ENCODE results near the gene DNASE1. TPM values are rescaled to one million over a fixed set of nuclear protein-coding genes. Genes with fewer than 3 reads are reported as not detected.

Gene DNASE1
- total RNA-seq, 1 experiment from 2014 or later = 11.0 TPM

- no peak for TF ChIP-seq YY1 (IDR thresholded peaks at IDR 0.05; ENCODE audit: extremely low read depth, insufficient replicate concordance, low read depth, low read length)
- no peak for TF ChIP-seq ELF1 (IDR thresholded peaks at IDR 0.05; ENCODE audit: borderline replicate concordance, low read depth)
- TF ChIP-seq FOSL1 (IDR thresholded peaks at IDR 0.05; ENCODE audit: low read depth) = no peak
- TF ChIP-seq EZH2 (IDR thresholded peaks at IDR 0.05) = no peak
- TF ChIP-seq SIN3A (IDR thresholded peaks at IDR 0.05; ENCODE audit: low read depth) = no peak
Observed at GRCh38 chr16:3665508-3665907, 11.0 kb downstream of the DNASE1 start (continued).

- ATAC-seq = no peak
Observed at GRCh38 chr16:3668626-3669025, 14.1 kb downstream of the DNASE1 start.

GRCh38 chr16:3669082-3669481 lies 14.6 kb downstream of the DNASE1 start:
- intact Hi-C loops (cut with micrococcal nuclease) = no loop called here
- no peaks in the 10 kb centered on the region for H4K20me1 ChIP-seq (ENCODE audit: insufficient read depth)
- POLR2A ChIA-PET = interaction anchor here (0.7 kb wide), 1 partner anchor 268 kb away, joined by 3 read pairs; no protein-coding TSS in a partner anchor
- no peaks in the 10 kb centered on the region for H3K9me3 ChIP-seq (ENCODE audit: control insufficient read depth in 1 of 2, insufficient read depth in 1 of 2, low read depth in 1 of 2, low read length in 2 of 2)
- H3K4me1 ChIP-seq (ENCODE audit: control insufficient read depth in 1 of 2, insufficient read depth in 2 of 2, low read length in 2 of 2) = no peaks in the 10 kb centered on the region
- no peak for DNase-seq (ENCODE audit: low read depth, low spot score)
- CTCF ChIA-PET = no interaction called here
- no peak for ATAC-seq
- no peak overlapping the region for H3K4me2 ChIP-seq (ENCODE audit: low read length)
- H3K27ac ChIP-seq (ENCODE audit: low read depth, low read length) = no peak overlapping the region
- no peaks in the 10 kb centered on the region for H3K79me2 ChIP-seq (ENCODE audit: insufficient read depth, low read length)
- BruUV-seq (replicated peaks) = no TSS peak
- no peak overlapping the region for H2AFZ ChIP-seq (ENCODE audit: low read depth, low read length, poor library complexity, severe bottlenecking)
- H3K4me3 ChIP-seq (replicated peaks in 1 of 2; ENCODE audit: low read depth in 1 of 2, low read length in 2 of 2) = no peak overlapping the region
- no peak for TF ChIP-seq ELF1 (IDR thresholded peaks at IDR 0.05; ENCODE audit: borderline replicate concordance, low read depth)
- no peak for TF ChIP-seq FOSL1 (IDR thresholded peaks at IDR 0.05; ENCODE audit: low read depth)
- TF ChIP-seq RAD21 (IDR thresholded peaks at IDR 0.05; ENCODE audit: low read depth) = no peak
- TF ChIP-seq CEBPB (IDR thresholded peaks at IDR 0.05; ENCODE audit: low read depth) = no peak
- TF ChIP-seq CTCF (IDR thresholded peaks at IDR 0.05 in 2 of 3, conservative IDR thresholded peaks at IDR 0.05 in 1 of 3; ENCODE audit: borderline replicate concordance in 1 of 3, insufficient read depth in 1 of 3, low read depth in 2 of 3, low read length in 2 of 3) = no peak
- TF ChIP-seq JUND (IDR thresholded peaks at IDR 0.05) = no peak
- no peak for TF ChIP-seq EZH2phosphoT487 (IDR thresholded peaks at IDR 0.05; ENCODE audit: borderline replicate concordance)
- TF ChIP-seq POLR2AphosphoS5 (IDR thresholded peaks at IDR 0.05; ENCODE audit: low read depth, low read length) = no peak
- no peak for TF ChIP-seq ZNF274 (IDR thresholded peaks at IDR 0.05; ENCODE audit: low read depth, low read length)
- no peak for TF ChIP-seq SIN3A (IDR thresholded peaks at IDR 0.05; ENCODE audit: low read depth)
- no peaks in the 10 kb centered on the region for H3K27me3 ChIP-seq (ENCODE audit: insufficient read depth, low read length)
- no peaks in the 10 kb centered on the region for H3K9me2 ChIP-seq (ENCODE audit: insufficient read depth)
- RAD21 ChIA-PET (ENCODE audit: low non-redundant PET in 1 of 2, low total read pairs in 2 of 2, uncharacterized antibody in 2 of 2, unreplicated experiment in 2 of 2) = no interaction called here
- peaks cover 24 to 51% of the 10 kb centered on the region in 2 experiments for H3K36me3 ChIP-seq (ENCODE audit: control insufficient read depth in 1 of 2, insufficient read depth in 2 of 2, low read length in 2 of 2)
- H3K9ac ChIP-seq (ENCODE audit: low read length) = no peak overlapping the region

More at GRCh38 chr16:3668626-3669025, 14.1 kb downstream of the DNASE1 start:
- intact Hi-C loops (cut with micrococcal nuclease) = no loop called here
- Histone ChIP-seq H3K9me2 (ENCODE audit: insufficient read depth) (no peaks in the 10 kb centered on the region), H4K20me1 (ENCODE audit: insufficient read depth) (no peaks in the 10 kb centered on the region), H3K4me1 (ENCODE audit: control insufficient read depth in 1 of 2, insufficient read depth in 2 of 2, low read length in 2 of 2) (no peaks in the 10 kb centered on the region), H3K4me3 (replicated peaks in 1 of 2; ENCODE audit: low read depth in 1 of 2, low read length in 2 of 2) (no peak overlapping the region), H3K27me3 (ENCODE audit: insufficient read depth, low read length) (no peaks in the 10 kb centered on the region), H2AFZ (ENCODE audit: low read depth, low read length, poor library complexity, severe bottlenecking) (no peak overlapping the region), H3K79me2 (ENCODE audit: insufficient read depth, low read length) (no peaks in the 10 kb centered on the region), H3K36me3 (ENCODE audit: control insufficient read depth in 1 of 2, insufficient read depth in 2 of 2, low read length in 2 of 2) (peaks cover 27 to 50% of the 10 kb centered on the region in 2 experiments), H3K9me3 (ENCODE audit: control insufficient read depth in 1 of 2, insufficient read depth in 1 of 2, low read depth in 1 of 2, low read length in 2 of 2) (no peaks in the 10 kb centered on the region), H3K27ac (ENCODE audit: low read depth, low read length) (no peak overlapping the region), H3K9ac (ENCODE audit: low read length) (no peak overlapping the region), H3K4me2 (ENCODE audit: low read length) (no peak overlapping the region)
- ChIA-PET CTCF (no interaction called here), RAD21 (ENCODE audit: low non-redundant PET in 1 of 2, low total read pairs in 2 of 2, uncharacterized antibody in 2 of 2, unreplicated experiment in 2 of 2) (no interaction called here), POLR2A (no interaction called here)
- no peak for TF ChIP-seq TCF7L2 (IDR thresholded peaks at IDR 0.05; ENCODE audit: borderline replicate concordance, extremely low read depth, insufficient read depth, insufficient read length)
- no peak for TF ChIP-seq CBX3 (IDR thresholded peaks at IDR 0.05; ENCODE audit: low read depth)
- TF ChIP-seq ZFX (IDR thresholded peaks at IDR 0.05) = no peak
- TF ChIP-seq RAD21 (IDR thresholded peaks at IDR 0.05; ENCODE audit: low read depth) = no peak
- TF ChIP-seq SRF (IDR thresholded peaks at IDR 0.05; ENCODE audit: low read depth) = no peak
- TF ChIP-seq POLR2A (IDR thresholded peaks at IDR 0.05; ENCODE audit: borderline replicate concordance, extremely low read depth, insufficient read depth, insufficient read length) = no peak
- BruUV-seq (replicated peaks) = no TSS peak
- DNase-seq (ENCODE audit: low read depth, low spot score) = no peak

Measured in HCT116 (cell line).